GM21619 (cell line): ENCODE measurements around the gene SLC2A1.
"Not testable (repeated sequence)": the region's sequence is repeated elsewhere in the genome, so short reads cannot be mapped to it uniquely, and the experiment has no call there.

Source experiments
- ATAC-seq: cut with Tn5 transposase; IDR thresholded peaks from one replicate; pipeline ENCODE4 v1.9.1; 2021; ENCODE audit not compliant: unreplicated experiment

Gene SLC2A1

DNA sequence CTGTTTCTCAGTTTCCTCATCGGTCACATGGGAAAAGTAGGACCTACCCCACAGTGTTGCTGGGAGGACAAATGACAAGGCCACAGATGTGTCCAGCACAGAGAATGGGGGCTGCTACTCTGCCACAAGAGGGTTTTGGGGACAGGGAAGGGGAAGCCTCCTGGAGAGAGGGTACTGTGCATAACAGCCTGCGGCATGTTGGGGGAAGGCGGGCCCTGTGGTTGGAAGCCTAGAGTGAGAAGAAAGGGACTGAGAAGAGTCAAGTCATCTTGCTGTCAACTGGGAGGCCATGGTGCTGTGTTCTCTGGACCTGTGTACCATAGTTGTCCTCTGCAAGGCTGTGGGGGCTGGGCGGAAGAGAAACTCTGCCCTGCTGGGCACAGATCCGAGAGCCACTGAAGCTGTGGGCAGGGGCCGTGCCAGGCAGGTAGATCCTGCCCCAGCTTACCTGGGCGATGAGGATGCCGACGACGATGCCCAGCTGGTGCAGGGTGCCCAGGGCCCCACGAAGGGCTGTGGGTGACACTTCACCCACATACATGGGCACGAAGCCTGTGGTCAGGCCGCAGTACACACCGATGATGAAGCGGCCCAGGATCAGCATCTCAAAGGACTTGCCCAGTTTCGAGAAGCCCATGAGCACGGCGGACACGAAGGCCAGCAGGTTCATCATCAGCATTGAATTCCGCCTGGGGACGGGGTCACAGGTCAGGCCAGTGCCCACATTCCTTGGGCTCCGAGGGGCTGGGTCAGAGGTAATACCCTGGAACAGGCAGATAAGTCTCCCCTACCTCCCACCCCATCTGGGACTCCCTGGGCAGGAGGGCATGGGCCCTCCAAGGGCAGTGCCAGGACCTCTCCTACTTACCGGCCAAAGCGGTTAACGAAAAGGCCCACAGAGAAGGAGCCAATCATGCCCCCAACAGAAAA lies 28.2 kb downstream of the SLC2A1 start:
- ATAC-seq, result no peak

DNA sequence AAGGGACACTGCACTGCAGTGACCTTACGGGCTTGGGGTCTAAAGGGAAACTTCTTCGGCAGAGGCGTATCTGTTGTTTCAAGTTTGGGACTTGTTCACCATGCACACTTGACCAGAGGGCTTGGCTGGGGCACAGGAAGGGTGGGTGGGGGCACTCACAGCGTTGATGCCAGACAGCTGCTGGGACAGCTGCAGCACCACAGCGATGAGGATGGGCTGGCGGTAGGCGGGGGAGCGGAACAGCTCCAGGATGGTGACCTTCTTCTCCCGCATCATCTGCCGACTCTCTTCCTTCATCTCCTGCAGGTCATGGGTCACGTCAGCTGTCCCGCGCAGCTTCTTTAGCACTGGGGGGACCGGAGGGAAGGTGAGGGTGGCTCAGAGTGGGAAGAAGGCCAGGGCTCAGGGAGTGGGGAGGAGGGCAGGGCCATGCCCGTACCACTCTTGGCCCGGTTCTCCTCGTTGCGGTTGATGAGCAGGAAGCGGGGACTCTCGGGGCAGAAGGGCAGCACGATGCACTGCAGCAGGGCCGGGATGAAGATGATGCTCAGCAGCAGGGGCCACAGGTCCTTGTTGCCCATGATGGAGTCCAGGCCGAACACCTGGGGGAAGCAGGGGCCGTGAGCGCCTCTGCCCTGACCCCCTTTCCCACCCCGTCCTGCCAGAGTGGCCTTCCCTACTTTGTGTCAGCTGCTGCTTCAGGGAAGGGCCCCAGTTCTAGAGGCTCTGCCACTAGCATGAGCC lies 29.1 kb downstream of the SLC2A1 start:
- no peak for ATAC-seq

DNA sequence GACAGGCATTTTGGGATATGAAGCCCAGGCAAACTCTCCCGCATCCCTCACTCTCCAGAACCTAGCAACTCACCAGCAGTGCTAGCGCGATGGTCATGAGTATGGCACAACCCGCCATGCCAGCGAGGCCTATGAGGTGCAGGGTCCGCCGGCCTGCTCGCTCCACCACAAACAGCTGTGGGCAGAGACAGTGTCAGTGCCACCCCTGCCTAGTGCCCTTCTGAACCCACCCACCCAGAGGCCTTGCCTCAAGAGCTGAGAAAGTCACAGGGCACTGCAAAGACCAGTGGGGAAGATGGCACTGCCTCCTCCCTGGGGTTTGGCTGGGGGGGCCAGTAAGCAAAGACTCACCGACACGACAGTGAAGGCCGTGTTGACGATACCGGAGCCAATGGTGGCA lies 29.8 kb downstream of the SLC2A1 start:
- no peak for ATAC-seq

DNA sequence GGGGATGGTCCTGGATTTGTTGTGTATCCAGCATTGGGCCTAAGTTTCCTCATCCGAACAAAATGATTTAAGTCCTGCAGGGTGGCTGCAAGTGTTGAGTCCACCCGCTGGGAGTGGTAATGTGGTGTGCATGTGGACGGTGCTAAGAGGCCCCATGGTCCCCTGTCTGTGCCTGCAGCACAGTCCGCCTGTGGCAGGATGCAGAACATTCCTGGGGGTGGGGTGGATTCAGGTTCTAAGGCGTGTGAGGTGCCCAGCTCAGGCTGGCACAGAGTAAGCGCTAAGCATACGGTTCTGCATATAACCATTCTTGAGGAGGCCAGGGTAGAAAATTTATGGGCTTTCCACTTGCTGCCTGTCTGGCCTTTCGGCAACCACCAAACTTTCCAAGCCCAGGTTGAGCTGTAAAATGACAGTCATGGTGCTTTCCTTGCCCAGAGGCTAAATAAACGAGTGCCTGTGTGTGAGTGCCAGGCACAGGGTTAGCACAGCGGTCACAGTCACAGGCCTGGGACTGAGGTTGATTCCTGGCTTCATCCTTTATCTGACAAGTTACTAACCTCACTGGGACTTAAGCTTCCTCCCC lies 30.7 kb downstream of the SLC2A1 start:
- no peak for ATAC-seq

DNA sequence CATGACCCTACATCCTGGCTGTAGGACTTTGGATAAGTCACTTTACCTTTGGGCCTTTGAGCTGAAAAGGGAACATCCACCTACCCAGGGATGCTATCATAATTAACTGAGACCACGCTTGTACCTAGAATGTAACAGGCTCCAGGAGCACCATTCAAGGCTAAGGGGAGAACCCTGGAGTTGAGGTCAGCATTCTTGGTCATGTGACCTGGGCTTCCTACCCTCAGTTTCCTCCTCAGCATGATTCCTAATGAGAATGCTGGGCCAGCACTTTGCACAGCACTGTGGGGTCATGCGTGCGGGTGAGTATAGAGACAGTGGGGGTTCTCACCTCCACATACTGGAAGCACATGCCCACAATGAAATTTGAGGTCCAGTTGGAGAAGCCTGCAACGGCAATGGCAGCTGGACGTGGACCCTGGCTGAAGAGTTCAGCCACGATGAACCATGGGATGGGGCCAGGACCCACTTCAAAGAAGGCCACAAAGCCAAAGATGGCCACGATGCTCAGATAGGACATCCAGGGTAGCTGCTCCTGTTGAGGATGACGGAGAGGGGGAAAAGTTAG lies 31.3 kb downstream of the SLC2A1 start:
- no peak for ATAC-seq

DNA sequence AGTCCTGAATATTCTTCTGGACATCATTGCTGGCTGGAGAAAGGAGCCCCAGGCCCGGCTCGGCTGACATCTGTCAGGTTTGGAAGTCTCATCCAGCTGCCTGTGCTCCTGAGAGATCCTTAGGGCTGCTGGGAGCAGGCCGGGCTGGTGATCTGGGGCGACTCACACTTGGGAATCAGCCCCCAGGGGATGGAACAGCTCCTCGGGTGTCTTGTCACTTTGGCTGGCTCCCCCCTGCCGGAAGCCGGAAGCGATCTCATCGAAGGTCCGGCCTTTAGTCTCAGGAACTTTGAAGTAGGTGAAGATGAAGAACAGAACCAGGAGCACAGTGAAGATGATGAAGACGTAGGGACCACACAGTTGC lies 31.8 kb downstream of the SLC2A1 start:
- no peak for ATAC-seq

DNA sequence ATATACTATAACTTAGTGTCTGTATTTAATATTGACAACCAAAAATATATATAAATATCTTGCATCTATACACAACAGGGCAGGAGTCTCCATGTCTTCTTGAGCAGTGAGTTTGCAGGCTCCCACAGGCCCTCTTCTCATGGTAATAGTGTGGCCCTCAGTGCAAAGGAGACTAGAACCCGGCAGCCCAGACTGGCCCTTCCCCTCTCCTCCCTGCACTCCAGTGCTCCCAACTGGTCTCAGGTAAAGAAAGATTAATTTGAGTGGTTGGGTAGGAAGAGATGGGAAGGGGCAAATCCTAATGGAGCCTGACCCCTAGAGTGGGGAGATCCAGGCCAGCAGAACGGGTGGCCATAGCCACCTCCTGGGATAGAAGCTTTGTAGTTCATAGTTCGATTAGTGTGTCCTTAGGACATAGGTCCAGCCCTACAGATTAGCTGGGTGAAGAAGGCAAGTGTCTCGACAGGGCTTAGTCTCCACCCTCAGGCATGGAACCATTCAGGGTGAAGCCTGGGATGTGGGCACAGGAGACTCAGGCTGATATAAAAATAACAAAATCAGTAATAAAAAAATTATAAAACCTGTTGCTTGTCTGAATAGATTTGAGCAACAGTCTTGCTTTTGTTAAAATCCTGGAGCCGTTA lies 32.3 kb downstream of the SLC2A1 start:
- ATAC-seq, result no peak

DNA sequence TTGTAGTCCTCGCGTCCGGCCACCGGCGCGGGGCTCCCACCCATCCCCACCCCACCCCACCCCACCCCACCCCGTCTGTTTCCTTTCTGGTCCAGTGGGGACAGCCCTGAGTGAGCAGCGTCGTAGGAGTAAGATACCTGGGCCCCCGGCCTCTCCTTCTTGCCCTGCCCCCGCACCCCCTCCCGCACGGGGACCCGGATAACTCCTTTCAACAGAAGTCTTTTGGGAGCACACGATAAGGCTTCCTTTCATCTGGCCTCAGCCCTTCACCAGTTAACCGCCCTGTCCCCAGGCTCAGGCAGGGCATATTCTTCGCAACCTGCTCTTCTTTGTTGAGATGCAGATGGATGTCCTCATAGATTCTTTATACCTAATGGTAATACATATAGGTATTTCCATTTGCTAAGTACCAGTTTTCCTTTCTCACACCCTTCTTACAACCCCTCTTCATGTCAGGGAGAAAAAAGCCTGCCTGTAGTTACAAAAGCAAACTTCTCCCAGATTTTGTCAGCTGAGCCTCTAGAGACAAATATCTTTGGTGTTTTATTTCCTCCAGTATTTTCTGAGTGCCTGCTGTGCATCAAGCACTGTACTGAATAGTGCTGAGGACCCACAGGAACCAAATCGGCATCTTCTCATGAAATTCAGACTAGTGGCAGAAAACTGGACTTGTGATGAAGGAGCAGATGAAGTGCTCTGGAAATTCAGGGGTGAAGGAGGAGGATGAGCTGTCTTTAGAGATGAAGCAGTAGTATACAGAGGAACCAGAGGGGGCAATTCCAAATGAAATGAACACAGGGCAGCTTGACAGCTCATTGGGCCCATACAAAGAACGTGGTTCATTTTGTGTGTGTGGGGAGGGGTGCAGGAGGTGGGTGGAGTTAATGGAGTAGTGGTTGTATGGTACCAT lies 33.6 kb downstream of the SLC2A1 start:
- ATAC-seq, result no peak

DNA sequence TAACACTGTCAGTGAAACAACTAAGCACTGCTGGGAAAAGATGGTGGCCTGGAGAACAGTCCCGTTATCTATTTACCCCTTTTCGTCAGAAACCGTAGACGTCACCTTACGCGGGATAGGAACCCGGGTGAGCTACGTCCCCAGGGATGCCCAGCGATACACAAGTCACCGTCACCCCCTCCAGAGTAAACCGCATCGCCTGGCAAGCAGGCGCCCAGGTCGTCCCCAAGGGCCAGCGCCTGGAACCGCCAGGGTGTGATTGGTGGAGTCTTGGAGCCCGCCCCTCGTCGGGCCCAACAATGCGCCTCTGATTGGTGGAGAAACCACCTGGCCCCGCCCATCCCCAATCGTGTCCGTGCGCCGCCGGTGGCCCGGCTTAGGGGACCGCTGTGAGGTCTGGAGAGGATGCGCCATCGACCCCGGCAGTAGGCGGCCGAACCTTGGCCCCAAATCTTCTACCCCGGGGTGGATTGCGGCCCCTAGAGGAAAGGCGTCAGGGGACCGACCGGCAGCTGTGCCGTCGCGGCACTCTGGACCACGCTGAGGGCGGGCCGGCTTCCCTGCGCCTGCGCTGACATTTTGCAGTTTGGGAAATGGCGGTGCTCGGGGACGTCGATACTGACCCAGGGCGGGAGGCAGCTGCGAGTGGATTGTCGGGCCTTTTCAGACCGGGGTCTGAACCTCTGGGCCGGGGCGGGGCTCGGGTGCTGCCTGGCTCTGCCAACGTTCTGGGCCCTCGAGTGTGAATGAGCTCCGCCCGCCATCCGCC lies 34.4 kb downstream of the SLC2A1 start:
- peak; percentile 84 for ATAC-seq

DNA sequence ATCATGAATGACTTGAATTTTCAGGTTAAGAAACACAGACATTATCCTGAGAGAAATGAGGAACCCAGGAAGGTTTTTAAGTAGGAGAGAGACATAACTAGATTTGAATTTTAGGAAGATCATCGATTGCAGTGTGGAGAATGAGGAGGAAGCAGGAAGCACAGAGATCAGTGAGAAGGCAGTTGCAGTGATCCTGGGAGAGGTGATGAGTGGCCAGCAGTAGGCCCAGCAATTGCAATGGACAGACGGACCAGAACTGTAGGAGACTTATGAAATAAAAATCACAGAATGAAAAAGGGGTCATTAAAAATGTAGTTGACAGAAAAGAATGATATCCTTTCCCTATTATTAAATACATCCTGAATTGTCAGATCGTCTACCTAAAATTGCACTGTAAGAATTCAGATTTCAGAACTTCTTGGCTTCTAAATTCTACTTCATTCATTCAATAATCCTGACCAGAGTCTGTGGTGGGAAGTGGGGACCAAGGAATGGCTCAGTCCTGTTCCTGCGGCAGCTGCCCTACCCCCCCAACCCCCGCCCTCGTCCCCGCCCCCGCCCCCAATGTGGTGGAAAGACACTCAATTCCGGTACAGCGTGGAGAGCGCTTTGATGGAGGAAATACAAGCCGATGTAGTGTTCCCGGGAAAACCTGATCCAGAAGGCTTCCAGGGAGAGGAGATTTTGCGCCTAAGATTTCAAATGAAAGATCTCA lies 35.1 kb downstream of the SLC2A1 start:
- no peak for ATAC-seq

DNA sequence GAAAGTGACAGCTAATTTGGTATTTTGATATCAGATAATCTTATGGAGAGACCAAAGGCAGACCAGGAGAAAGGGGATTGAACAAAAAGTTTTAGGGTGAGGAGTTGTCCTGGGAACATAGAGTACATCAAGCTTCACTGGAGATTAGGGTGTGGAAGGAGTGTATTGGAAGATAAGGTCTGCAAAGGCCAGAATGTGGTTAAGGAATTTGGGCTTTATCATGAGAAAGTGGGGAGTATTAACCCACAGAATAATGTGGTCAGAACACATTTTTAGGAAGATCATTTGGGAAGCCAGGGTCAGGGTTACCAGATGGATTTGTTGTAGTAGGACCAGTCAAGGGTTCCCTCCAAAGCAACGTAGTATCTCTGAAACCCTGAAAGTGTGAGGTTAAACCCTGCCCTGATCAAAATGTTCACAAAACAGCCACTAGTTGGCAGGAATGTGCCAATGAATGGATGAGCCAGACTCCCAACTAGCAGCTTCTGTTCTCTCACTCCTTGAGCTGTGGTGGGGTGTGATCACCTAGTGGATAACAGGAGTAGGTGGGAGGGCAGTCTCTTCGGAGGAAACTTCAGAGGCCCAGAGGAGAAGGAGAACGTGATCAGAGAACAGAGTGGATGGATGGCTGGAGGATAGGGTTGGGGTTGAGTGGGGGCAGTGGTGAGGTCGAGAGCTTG lies 35.8 kb downstream of the SLC2A1 start:
- no peak for ATAC-seq

DNA sequence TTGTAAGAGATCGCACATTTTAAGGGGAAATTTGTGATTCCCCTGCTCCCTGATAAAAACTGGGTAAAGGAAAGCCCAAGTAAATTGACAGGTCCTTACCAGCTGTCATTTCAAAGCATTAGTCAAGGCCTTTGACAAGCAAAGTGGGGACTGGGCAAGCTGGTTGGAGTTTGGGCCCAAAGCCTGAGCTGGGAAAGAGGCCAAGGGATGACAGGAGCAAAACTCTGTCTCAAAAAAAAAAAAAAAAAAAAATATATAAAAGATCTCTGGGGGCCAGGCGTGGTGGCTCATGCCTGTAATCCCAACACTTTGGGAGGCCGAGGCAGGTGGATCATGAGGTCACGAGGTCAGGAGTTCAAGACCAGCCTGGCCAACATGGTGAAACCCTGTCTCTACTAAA lies 36.9 kb downstream of the SLC2A1 start:
- ATAC-seq, result no peak

DNA sequence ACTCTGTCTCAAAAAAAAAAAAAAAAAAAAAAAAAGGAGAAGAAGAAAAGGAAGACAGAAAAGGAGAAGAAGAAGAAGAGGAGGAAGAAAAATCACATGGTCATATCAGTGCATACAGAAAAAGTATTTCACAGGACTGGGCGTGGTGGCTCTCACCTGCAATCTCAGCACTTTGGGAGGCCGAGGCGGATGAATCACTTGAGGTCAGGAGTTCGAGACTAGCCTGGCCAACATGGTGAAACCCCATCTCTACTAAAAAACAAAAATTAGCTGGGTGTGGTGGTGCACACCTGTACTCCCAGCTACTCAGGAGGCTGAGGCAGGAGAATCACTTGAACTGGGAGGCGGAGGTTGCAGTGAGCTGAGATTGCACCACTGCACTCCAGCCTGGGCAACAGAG lies 39.0 kb downstream of the SLC2A1 start:
- not testable (repeated sequence) for ATAC-seq

DNA sequence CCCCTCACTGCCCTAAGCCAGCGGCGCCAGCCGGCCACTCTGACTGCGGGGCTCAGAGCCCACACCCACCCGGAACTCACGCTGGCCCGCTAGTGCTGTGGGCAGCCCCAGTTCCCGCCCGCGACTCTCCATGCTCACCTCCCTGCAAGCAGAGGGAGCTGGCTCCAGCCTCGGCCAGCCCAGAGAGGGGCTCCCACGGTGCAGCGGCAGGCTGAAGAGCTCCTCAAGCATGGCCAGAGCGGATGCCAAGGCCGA lies 41.5 kb downstream of the SLC2A1 start:
- no peak for ATAC-seq

DNA sequence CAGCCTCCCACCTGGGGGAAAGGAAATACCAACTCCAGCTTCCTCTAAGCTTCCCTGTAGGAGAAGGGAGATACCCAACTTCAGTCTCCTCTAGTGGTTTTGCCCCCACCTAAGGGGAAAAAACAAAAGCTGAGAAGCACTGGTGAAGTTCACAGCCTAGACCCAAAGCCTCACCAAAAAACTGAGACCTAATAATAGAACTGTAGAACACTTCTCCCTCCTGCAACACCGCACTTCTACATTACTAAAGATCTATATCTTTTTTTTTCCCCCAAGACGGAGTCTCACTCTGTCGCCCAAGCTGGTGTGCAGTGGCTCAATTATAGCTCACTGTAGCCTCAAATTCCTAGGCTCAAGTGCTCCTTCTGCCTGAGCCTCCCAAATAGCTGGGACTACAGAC lies 43.2 kb downstream of the SLC2A1 start:
- ATAC-seq, result no peak

DNA sequence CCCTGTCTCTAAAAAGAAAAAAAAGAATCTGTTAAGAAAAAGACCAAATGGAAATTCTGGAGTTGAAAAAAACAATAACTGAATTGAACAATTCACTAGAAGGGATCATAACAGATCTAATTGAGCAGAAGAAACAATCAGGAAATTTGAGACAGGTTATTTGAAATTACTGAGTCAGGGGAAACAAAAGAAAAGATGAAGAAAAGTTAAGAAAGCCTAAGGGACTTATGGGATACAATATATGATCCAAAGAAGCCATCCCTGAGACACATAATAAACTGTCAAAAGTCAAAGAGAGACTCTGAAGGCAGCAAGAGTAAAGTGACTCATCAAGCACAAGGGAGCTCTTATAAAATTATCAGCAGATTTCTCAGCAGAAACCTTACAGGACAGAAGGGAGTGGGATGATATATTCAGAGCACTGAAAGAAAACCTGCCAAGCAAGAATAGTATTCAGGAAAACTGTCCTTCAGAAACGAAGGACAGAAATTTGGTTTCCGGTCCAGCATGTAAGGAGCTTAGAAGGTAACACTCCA lies 44.5 kb downstream of the SLC2A1 start:
- ATAC-seq, result no peak

DNA sequence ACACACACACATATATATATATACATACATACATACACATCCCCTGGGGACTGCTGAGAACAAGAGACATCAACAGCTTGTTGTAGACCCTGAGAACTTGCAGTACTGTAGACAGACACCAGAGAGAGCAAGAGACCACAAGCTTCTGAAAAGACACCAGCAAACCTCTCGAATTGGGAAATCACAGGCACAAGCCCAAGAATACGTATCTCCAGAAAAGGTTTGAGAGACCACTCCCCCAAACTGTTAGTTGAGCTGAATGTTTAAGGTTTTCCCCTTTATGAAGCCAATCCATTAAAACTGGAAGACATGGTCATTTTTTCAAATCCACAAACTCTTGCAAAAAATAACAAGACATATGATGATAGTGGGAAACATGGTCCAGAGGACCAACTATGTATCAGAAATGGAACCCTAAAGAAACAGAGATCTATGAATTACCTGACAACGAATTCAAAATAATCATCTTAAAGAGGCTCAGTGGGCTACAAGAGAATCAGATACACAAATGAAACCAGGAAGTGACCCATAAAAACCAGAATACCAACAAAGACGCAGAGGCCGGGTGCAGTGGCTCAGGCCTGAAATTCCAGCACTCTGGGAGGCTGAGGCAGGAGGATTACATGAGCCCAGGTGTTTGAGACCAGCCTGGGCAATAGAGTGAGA lies 45.1 kb downstream of the SLC2A1 start:
- no peak for ATAC-seq

DNA sequence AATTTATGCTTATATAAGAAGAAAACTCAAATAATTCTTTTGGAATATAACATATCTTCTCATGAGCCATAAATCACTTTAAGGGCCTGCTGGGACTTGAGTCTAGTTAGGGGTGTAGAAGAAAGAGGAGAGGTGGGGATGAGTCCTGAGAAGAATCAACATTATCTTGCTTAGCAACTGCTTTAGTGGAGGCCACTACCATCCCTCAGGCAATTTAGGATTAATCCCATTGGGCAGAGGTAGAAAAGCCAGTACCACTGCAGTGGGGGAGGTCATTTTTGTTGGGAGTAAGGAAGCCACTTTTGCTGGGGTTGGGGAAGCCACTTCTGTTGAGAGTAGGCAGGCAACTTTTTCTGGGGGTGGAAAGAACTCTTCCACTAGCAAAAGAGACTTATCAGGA lies 47.7 kb downstream of the SLC2A1 start:
- no peak for ATAC-seq
